Progenitor cell of endocrine pancreas (in vitro differentiated cells): ENCODE measurements around the gene MCTP2. TPM values are rescaled to one million over a fixed set of nuclear protein-coding genes. Genes with fewer than 3 reads are reported as not detected.

Source experiments
- DNase-seq: peaks from one replicate; pipeline ENCODE4 v3.0.0; 2021; ENCODE audit warnings: low spot score; ENCODE audit not compliant: unreplicated experiment
- H3K27ac Mint-ChIP-seq: 2 replicates; pipeline ENCODE4 v1.8.0; 2021; ENCODE audit warnings: mild to moderate bottlenecking, moderate library complexity, mixed read lengths
- H3K27me3 Mint-ChIP-seq: 2 replicates; pipeline ENCODE4 v1.8.0; 2021; ENCODE audit warnings: mixed read lengths
- H3K36me3 Mint-ChIP-seq: 2 replicates; pipeline ENCODE4 v1.8.0; 2022; ENCODE audit warnings: mixed read lengths; ENCODE audit not compliant: insufficient read depth
- H3K4me1 Mint-ChIP-seq: 2 replicates; pipeline ENCODE4 v1.8.0; 2021; ENCODE audit warnings: low read depth, mixed read lengths
- H3K4me3 Mint-ChIP-seq: 2 replicates; pipeline ENCODE4 v1.8.0; 2021; ENCODE audit warnings: low read depth, mild to moderate bottlenecking, moderate library complexity, mixed read lengths
- H3K9me3 Mint-ChIP-seq: 2 replicates; pipeline ENCODE4 v1.8.0; 2021; ENCODE audit warnings: low read depth, mixed read lengths
- CTCF ChIP-seq: fragments of 200-600 bp; sonication (generic); IDR thresholded peaks from one replicate; pipeline ENCODE4 v1.5.0; 2021; ENCODE audit warnings: antibody characterized with exemption, mild to moderate bottlenecking; ENCODE audit not compliant: unreplicated experiment
- total RNA-seq: library from RNA; stranded (reverse); gene quantifications from 2 replicates; pipeline ENCODE4 v1.2.1, GENCODE V29; 2021

The MCTP2 gene
- total RNA-seq, 1 donor from 2014 or later: 2.6 TPM

DNA sequence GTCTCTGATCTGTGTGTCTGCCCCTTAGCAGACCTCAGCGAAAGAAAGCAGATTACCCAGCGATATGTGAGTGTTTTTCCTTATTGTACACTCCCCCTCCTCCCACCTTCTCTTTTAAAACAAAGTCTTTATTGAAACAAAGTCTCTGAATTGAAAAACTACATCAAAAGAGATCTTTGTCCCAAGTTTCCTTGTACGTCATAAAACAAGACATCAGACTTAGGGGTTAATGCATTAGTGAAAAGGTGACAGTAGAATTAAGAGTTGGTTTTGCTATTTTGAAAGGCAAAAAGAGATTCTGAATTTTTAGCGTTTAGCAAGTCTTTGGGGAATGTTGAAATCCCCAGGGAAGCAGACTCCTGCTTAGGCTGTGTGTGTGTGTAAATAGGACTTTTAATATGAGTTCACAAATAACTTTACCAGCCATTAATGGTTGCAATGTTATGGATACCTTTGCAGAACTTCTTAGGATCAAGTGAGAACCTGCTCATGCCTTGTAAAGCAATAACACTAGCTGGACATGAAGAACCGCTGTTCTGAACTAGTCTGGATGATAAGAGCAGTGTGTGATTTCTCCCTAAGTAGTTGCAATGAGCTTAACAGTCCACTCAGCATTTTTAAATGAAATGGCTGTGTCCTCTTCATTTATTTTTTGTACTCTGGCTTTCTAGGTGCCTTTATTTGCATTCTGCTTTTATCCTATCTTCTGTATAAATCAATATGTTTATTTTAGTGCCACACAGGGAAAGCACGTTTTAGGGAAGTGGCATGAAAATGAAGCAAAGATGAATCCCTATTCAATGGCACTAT lies 136.6 kb downstream of the MCTP2 start:
- H3K36me3 Mint-ChIP-seq: no peaks in the 10 kb centered on the region
- no peaks in the 10 kb centered on the region for H3K9me3 Mint-ChIP-seq
- DNase-seq: no peak
- H3K27me3 Mint-ChIP-seq: peaks cover 2% of the 10 kb centered on the region
- no peak for TF ChIP-seq CTCF
- H3K4me1 Mint-ChIP-seq: peaks cover 10% of the 10 kb centered on the region
- H3K27ac Mint-ChIP-seq: no peak overlapping the region
- H3K4me3 Mint-ChIP-seq: no peak overlapping the region

GRCh38 chr15:94370206-94370935 lies 139.0 kb downstream of the MCTP2 start:
- no peak for TF ChIP-seq CTCF
- Mint-ChIP-seq H3K27me3 (peaks cover 2% of the 10 kb centered on the region), H3K36me3 (no peaks in the 10 kb centered on the region), H3K9me3 (no peaks in the 10 kb centered on the region), H3K27ac (no peak overlapping the region), H3K4me1 (peaks cover 7% of the 10 kb centered on the region), H3K4me3 (no peak overlapping the region)
- DNase-seq: no peak

GRCh38 chr15:94370936-94371285 lies 139.6 kb downstream of the MCTP2 start:
- H3K4me3 Mint-ChIP-seq: no peak overlapping the region
- no peaks in the 10 kb centered on the region for H3K36me3 Mint-ChIP-seq
- no peaks in the 10 kb centered on the region for H3K9me3 Mint-ChIP-seq
- DNase-seq: no peak
- peaks cover 7% of the 10 kb centered on the region for H3K4me1 Mint-ChIP-seq
- no peak overlapping the region for H3K27ac Mint-ChIP-seq
- H3K27me3 Mint-ChIP-seq: peaks cover 2% of the 10 kb centered on the region
- no peak for TF ChIP-seq CTCF

DNA sequence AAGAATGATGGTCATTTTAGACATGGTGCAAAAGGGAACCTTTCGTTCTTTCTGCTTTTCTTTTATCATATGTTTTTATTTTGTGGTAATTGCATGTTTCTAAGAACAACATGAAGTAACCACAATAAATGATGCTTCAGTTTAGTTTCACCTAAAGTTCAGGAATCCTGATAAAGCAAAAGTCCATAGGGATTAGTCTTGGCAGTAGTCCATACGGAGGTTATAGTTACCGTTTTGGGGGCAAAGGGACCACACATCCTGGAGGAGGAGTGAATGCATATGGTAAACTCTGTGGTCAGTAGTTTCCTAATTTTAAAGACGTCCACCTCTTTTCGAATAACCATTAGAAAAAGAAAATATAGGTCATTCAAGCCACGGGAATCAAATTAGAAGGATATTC lies 141.5 kb downstream of the MCTP2 start:
- DNase-seq: no peak
- TF ChIP-seq CTCF: no peak
- Mint-ChIP-seq H3K4me1 (peaks cover 4% of the 10 kb centered on the region), H3K4me3 (no peak overlapping the region), H3K9me3 (no peaks in the 10 kb centered on the region), H3K27me3 (no peaks in the 10 kb centered on the region), H3K36me3 (no peaks in the 10 kb centered on the region), H3K27ac (no peak overlapping the region)

GRCh38 chr15:94375997-94376396 lies 144.6 kb downstream of the MCTP2 start:
- TF ChIP-seq CTCF: no peak
- Mint-ChIP-seq H3K27me3 (no peaks in the 10 kb centered on the region), H3K4me1 (no peaks in the 10 kb centered on the region), H3K36me3 (no peaks in the 10 kb centered on the region), H3K9me3 (no peaks in the 10 kb centered on the region), H3K4me3 (no peak overlapping the region), H3K27ac (no peak overlapping the region)
- no peak for DNase-seq
